K562 (cell line): ENCODE measurements around the gene LRCH1. TPM values are rescaled to one million over a fixed set of nuclear protein-coding genes. Genes with fewer than 3 reads are reported as not detected.

Experiments
- ATAC-seq: fragments of 200-7000 bp; cut with Tn5 transposase; 3 replicates; pipeline ENCODE4 v1.9.1; 2020; ENCODE audit warnings: moderate library complexity
- BruUV-seq: library from RNA; stranded (reverse); fragments of 400-500 nt; replicated peaks from 2 replicates; lab custom pipeline; 2021; lab: Mats Ljungman, UMichigan
- CTCF ChIA-PET: fragments of 300-600 bp; formaldehyde crosslinking; extraction: SDS; loops from one replicate; lab custom pipeline; 2021; ENCODE audit warnings: low intra/inter-chr PET ratio; lab: Yijun Ruan, JAX
- POLR2A ChIA-PET: fragments of 300-600, 350-650 bp; sonication (Branson Sonifier 250); formaldehyde crosslinking; extraction: SDS; loops from one replicate; lab custom pipeline; 2021; ENCODE audit warnings: antibody characterized with exemption, inconsistent platforms; lab: Yijun Ruan, JAX
- DNase-seq, 4 experiments: peaks; one replicate each; pipeline versions ENCODE4 v3.0.0 to v3.0.0-alpha.2; 2011 to 2018; ENCODE audit warnings: low spot score in 3 of 4, mixed read lengths in 3 of 4; ENCODE audit errors: extremely low read depth in 1 of 4
- FAIRE-seq: peaks from 2 replicates; lab custom pipeline; 2011; peaks lifted over from hg19 to GRCh38; lab: Jason Lieb, UNC
- H2AFZ ChIP-seq: 2 replicates; pipeline ENCODE4 v1.6.0; 2011; ENCODE audit warnings: low read depth, low read length, control low read depth, inconsistent platforms
- H3K27ac ChIP-seq: fragments of 200-600 bp; 3 replicates; pipeline ENCODE4 v1.8.0; 2011; ENCODE audit warnings: low read depth, mild to moderate bottlenecking, control low read depth, inconsistent platforms, low read length, moderate library complexity, mixed read lengths; ENCODE audit errors: extremely low read depth
- H3K27me3 ChIP-seq, 2 experiments: fragments of 300-600 bp in 1 of 2; 2 replicates in 1 of 2; 3 replicates in 1 of 2; pipeline versions ENCODE4 v1.6.0 to v1.8.0; 2011; ENCODE audit warnings: inconsistent platforms in 2 of 2, low read length in 2 of 2, mild to moderate bottlenecking in 1 of 2, mixed read lengths in 1 of 2, moderate library complexity in 1 of 2; ENCODE audit not compliant: control insufficient read depth in 2 of 2, insufficient read depth in 2 of 2
- H3K36me3 ChIP-seq: fragments of 300-600 bp; 3 replicates; pipeline ENCODE4 v1.8.0; 2011; ENCODE audit warnings: mild to moderate bottlenecking, low read length, inconsistent platforms; ENCODE audit not compliant: control insufficient read depth, insufficient read depth
- H3K4me1 ChIP-seq, 2 experiments: fragments of 200-600 bp in 1 of 2; replicated peaks in 1 of 2; 2 replicates in 1 of 2; 3 replicates in 1 of 2; pipeline versions ENCODE4 v1.5.1 to v1.8.0; 2011; ENCODE audit warnings: inconsistent platforms in 2 of 2, low read length in 2 of 2, mild to moderate bottlenecking in 1 of 2, mixed read lengths in 1 of 2, moderate library complexity in 1 of 2; ENCODE audit not compliant: control insufficient read depth in 2 of 2, insufficient read depth in 2 of 2
- H3K4me2 ChIP-seq: 2 replicates; pipeline ENCODE4 v1.6.1; 2011; ENCODE audit warnings: low read length, control low read depth, inconsistent platforms, mixed read lengths; ENCODE audit not compliant: insufficient read depth
- H3K4me3 ChIP-seq: fragments of 200-600 bp; sonication (generic), shearing (Covaris generic); 2 replicates; pipeline ENCODE4 v1.5.1; 2016; ENCODE audit warnings: control low read depth, inconsistent platforms
- H3K79me2 ChIP-seq: fragments of 200-600 bp; 3 replicates; pipeline ENCODE4 v1.8.0; 2011; ENCODE audit warnings: low read length, inconsistent platforms; ENCODE audit not compliant: control insufficient read depth, insufficient read depth
- H3K9ac ChIP-seq, 2 experiments: 2 replicates each; pipeline versions ENCODE4 v1.6.0 to v1.6.1; 2011; ENCODE audit warnings: low read depth in 2 of 2, low read length in 2 of 2, control low read depth in 1 of 2, inconsistent platforms in 1 of 2, mild to moderate bottlenecking in 1 of 2, mixed read lengths in 1 of 2; ENCODE audit not compliant: insufficient read depth in 1 of 2
- H3K9me1 ChIP-seq: one replicate; pipeline ENCODE4 v1.6.0; 2011; ENCODE audit warnings: inconsistent platforms, mild to moderate bottlenecking, low read length, moderate library complexity; ENCODE audit not compliant: control insufficient read depth, insufficient read depth
- H3K9me3 ChIP-seq: replicated peaks from 2 replicates; pipeline ENCODE4 v1.5.1; 2011; ENCODE audit warnings: low read depth, low read length, inconsistent platforms; ENCODE audit not compliant: control insufficient read depth, insufficient read depth
- H4K20me1 ChIP-seq: replicated peaks from 2 replicates; pipeline ENCODE4 v1.6.1; 2011; ENCODE audit warnings: low read length, inconsistent platforms, mixed read lengths; ENCODE audit not compliant: control insufficient read depth, insufficient read depth
- CUX1 ChIP-seq: fragments of 200-800 bp; sonication (Bioruptor generic); IDR thresholded peaks from 2 replicates; pipeline ENCODE4 v1.6.1; 2016; ENCODE audit warnings: missing genetic modification characterization, missing compliant biosample characterization
- PRDM10 ChIP-seq: fragments of 450-650 bp; IDR thresholded peaks from 2 replicates; pipeline ENCODE4 v1.6.1; 2018; ENCODE audit not compliant: partially characterized antibody
- TAL1 ChIP-seq: fragments of 450-650 bp; IDR thresholded peaks from 2 replicates; pipeline ENCODE4 v1.6.1; 2016; ENCODE audit warnings: mild to moderate bottlenecking
- TOE1 ChIP-seq, 2 experiments: fragments of 450-650 bp in 1 of 2; sonication (generic) in 1 of 2; formaldehyde crosslinking in 1 of 2; IDR thresholded peaks; 2 replicates each; pipeline versions ENCODE4 v1.7.1 to v1.8.0; 2016 to 2022; ENCODE audit warnings: borderline replicate concordance in 2 of 2, mild to moderate bottlenecking in 2 of 2, antibody characterized with exemption in 1 of 2, inconsistent platforms in 1 of 2, low read depth in 1 of 2, missing genetic modification reagents in 1 of 2, moderate library complexity in 1 of 2
- whole genome bisulfite sequencing: fragments of 100-300 bp; shearing (Covaris generic); methylation state at CpG from one replicate; pipeline ENCODE4 v1.1.6; 2016; ENCODE audit warnings: low coverage, mixed read lengths; ENCODE audit not compliant: insufficient coverage; ENCODE audit errors: missing lambda C conversion rate; 5-methylcytosine and 5-hydroxymethylcytosine counted together
- in situ Hi-C: fragments of 300-500 bp; cut with MboI; formaldehyde crosslinking; loops from 4 replicates; pipeline ENCODE4 v1.15.0; 2018; ENCODE audit warnings: inconsistent platforms, mixed read lengths
- intact Hi-C: fragments of 100-400 bp; cut with micrococcal nuclease; formaldehyde crosslinking; loops from 2 replicates; pipeline ENCODE4 v1.14.2; 2022
- polyA plus RNA-seq, 8 experiments: library from polyadenylated mRNA; depleted of rRNA in 4 of 8; stranded (reverse) in 5 of 8; unstranded in 3 of 8; fragments of >200 nt; fragmentation: Nextera tagmentation in 2 of 8; fragmentation: Illumina TruSeq in 1 of 8; extraction: Ambion mirVana in 2 of 8; extraction: Trizol in 1 of 8; gene quantifications; 2 replicates each; pipeline versions ENCODE4 v1.2.1 to v1.2.3, GENCODE V29; 2011 to 2014; ENCODE audit warnings: inconsistent platforms in 1 of 8, missing spikeins in 1 of 8
- total RNA-seq, 7 experiments: library from RNA; depleted of rRNA in 6 of 7; stranded (reverse); fragments of >200 nt in 6 of 7; fragmentation: Illumina TruSeq in 2 of 7; extraction: Trizol in 2 of 7; gene quantifications; 2 replicates each; pipeline versions ENCODE4 v1.2.1 to v1.2.3, GENCODE V29; 2011 to 2021; ENCODE audit warnings: low replicate concordance in 1 of 7

The LRCH1 gene
- total and polyA plus RNA-seq, 9 of the 15 experiments (the other 6 are each of a cell fraction or from before 2014, with no cell fraction given) = 1.1 to 6.8 (median 3.7) TPM

- no peak for DNase-seq
- Histone ChIP-seq H3K36me3 (no peaks in the 10 kb centered on the region), H3K9ac (no peak overlapping the region), H3K27me3 (no peaks in the 10 kb centered on the region), H2AFZ (no peak overlapping the region), H3K4me1 (no peaks in the 10 kb centered on the region), H4K20me1 (peaks cover 10% of the 10 kb centered on the region; the same call in 1 of the 2 replicates), H3K9me1 (no peaks in the 10 kb centered on the region), H3K27ac (no peak overlapping the region), H3K4me3 (no peak overlapping the region), H3K9me3 (no peaks in the 10 kb centered on the region), H3K79me2 (peaks cover 14% of the 10 kb centered on the region; the same call in 1 of the 3 replicates), H3K4me2 (no peak overlapping the region)
- in situ Hi-C loops (no loop called here), intact Hi-C loops (no loop called here)
- no peak for FAIRE-seq
- ChIA-PET POLR2A (interaction anchor here (0.7 kb wide), 1 partner anchor 39 kb away, joined by 3 read pairs; no protein-coding TSS in a partner anchor), CTCF (no interaction called here)
- BruUV-seq = no TSS peak
- WGBS = 64% methylated on average over 5 of the region's 5 CpGs
- no peak for ATAC-seq
- no peak for TF ChIP-seq PRDM10
- TF ChIP-seq TOE1 (IDR thresholded peaks at IDR 0.05; ENCODE audit: borderline replicate concordance) = no peak
- no peak for TF ChIP-seq TOE1 (CRISPR knock-in tag; IDR thresholded peaks at IDR 0.05; ENCODE audit: borderline replicate concordance, low read depth)
- TF ChIP-seq CUX1 (CRISPR knock-in tag) = no peak
- TF ChIP-seq TAL1 = no peak
These were observed 41.6 kb downstream of the LRCH1 start for GRCh38 chr13:46594374-46595078.
